HL-60 (cell line): Measurements from ENCODE around the gene SLC6A8.

ENCODE experiments used
- DNase-seq, 2 experiments: peaks; one replicate each; pipeline ENCODE4 v3.0.0-alpha.2; 2010 to 2020; ENCODE audit warnings: low read depth in 1 of 2, low spot score in 1 of 2
- H3K27ac ChIP-seq: fragments of 250-450 bp; sonication (Bioruptor Pico); replicated peaks from 2 replicates; pipeline ENCODE4 v1.5.1; 2020; ENCODE audit warnings: mild to moderate bottlenecking, moderate library complexity
- H3K27me3 ChIP-seq: fragments of 250-450 bp; sonication (Bioruptor Pico); 2 replicates; pipeline ENCODE4 v1.5.1; 2021; ENCODE audit warnings: mild to moderate bottlenecking, moderate library complexity; ENCODE audit not compliant: insufficient read depth, poor library complexity, severe bottlenecking
- H3K4me3 ChIP-seq: replicated peaks from 2 replicates; pipeline ENCODE4 v1.5.1; 2011; ENCODE audit warnings: mild to moderate bottlenecking, control low read depth, low read length; ENCODE audit not compliant: insufficient read depth
- CTCF ChIP-seq: IDR thresholded peaks from one replicate; pipeline ENCODE4 v1.5.1; 2011; ENCODE audit warnings: low read length, control low read depth, inconsistent platforms; ENCODE audit not compliant: insufficient read depth
- GABPA ChIP-seq: IDR thresholded peaks from 2 replicates; pipeline ENCODE4 v1.6.1; 2012; ENCODE audit warnings: low read depth
- POLR2AphosphoS5 ChIP-seq: IDR thresholded peaks from 2 replicates; pipeline ENCODE4 v1.6.1; 2012; ENCODE audit warnings: low read depth
- REST ChIP-seq: IDR thresholded peaks from 2 replicates; pipeline ENCODE4 v1.6.1; 2012; ENCODE audit warnings: low read depth; ENCODE audit not compliant: insufficient replicate concordance
- SPI1 ChIP-seq: IDR thresholded peaks from 2 replicates; pipeline ENCODE4 v1.6.1; 2012; ENCODE audit warnings: low read depth, mild to moderate bottlenecking, borderline replicate concordance
- long read RNA-seq: library from polyadenylated mRNA; unstranded; transcript quantifications from one replicate; pipeline ENCODE4 v2.0.0, GENCODE V29; 2020

The SLC6A8 gene
- long read RNA-seq: 0 reads

GRCh38 chrX:153687121-153688039 lies at the start of gene SLC6A8:
SLC6A8 (plus strand) TSS chrX:153687926; CDS start chrX:153688575, 649 bp downstream.
- DNase-seq: no peak
- Histone ChIP-seq H3K27me3 (no peaks in the 10 kb centered on the region), H3K27ac (no peak within 1 kb of the TSS), H3K4me3 (no peak within 1 kb of the TSS)
- no peak for TF ChIP-seq REST
- no peak for TF ChIP-seq SPI1
- TF ChIP-seq CTCF: no peak
- no peak for TF ChIP-seq GABPA
- no peak for TF ChIP-seq POLR2AphosphoS5

GRCh38 chrX:153638041-153638371 lies 49.7 kb upstream of the SLC6A8 start:
- Histone ChIP-seq H3K27me3 (peaks cover 21% of the 10 kb centered on the region), H3K27ac (no peak overlapping the region), H3K4me3 (no peak overlapping the region)
- TF ChIP-seq GABPA: no peak
- DNase-seq: no peak

GRCh38 chrX:153638436-153639176 lies 49.1 kb upstream of the SLC6A8 start:
- no peak for DNase-seq
- H3K27ac ChIP-seq: no peak overlapping the region
- H3K4me3 ChIP-seq: no peak overlapping the region
- peaks cover 27% of the 10 kb centered on the region for H3K27me3 ChIP-seq
- TF ChIP-seq SPI1 (no peak), GABPA (no peak), CTCF (no peak), POLR2AphosphoS5 (no peak), REST (no peak)
